ENCODE measurements around the gene RBFOX2.

- no peak for TF ChIP-seq CTCF (IDR thresholded peaks at IDR 0.05)
- no peak for TF ChIP-seq EP300 (IDR thresholded peaks at IDR 0.05)
These were observed 142.3 kb downstream of the RBFOX2 start for GRCh38 chr22:35886309-35886708.
